Stimulated activated CD8-positive, alpha-beta memory T cell treated with anti-CD3 and anti-CD28 coated beads, Interleukin-7, amount 100 ng/mL, for 1 hour (primary cell): ENCODE results near the gene MGAT5B.

Source experiments
- DNase-seq, 2 donors: peaks; one replicate each; pipeline ENCODE4 v3.0.0-alpha.2; 2020; ENCODE audit warnings: low read depth in 2 of 2

Gene MGAT5B

GRCh38 chr17:76879691-76880090 is 11.5 kb downstream of the MGAT5B start:
- no peak for DNase-seq

GRCh38 chr17:76880268-76880667 is 12.1 kb downstream of the MGAT5B start:
- no peak for DNase-seq

DNA sequence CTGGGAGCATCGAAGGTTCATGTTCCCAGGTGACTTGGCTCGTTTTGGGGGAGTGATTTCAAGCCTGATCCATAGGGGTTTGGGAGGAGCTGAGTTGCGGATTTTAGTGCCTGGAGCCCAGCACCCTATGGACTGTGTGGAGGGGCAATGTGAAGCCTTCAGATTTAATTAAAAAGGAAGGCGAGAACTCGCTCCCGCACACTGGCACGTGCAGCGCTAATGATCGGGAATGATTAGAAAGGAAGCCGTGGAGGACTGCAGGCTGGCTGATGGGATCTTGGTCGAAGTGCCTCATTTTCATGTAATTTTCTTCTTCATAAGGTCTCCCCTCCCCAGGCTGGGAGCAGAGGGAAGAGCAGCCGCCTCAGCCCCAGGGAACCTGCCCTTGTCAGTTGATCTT is 12.8 kb downstream of the MGAT5B start:
- DNase-seq = no peak

DNA sequence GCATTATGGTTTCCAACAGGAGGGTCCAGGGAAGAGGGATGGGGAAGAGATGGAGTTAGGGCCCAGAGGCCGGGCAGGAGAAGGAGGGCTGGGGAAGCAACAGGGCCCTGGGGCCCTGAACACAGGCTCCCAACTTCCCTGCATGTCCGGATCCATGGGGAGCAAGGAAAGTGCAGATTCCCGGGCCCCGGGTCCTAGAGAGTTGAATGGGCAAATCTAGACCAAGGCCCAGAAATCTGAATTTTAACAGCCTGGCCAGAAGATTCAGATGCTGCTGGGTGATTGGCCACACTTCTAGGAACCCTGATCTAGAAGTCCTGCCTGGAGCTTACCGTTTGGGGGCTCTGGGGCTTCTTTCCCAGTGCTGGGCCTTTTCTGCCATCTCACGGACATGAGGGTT is 13.2 kb downstream of the MGAT5B start:
- DNase-seq = no peak

- DNase-seq = no peak
Measured at GRCh38 chr17:76881966-76882365, 13.8 kb downstream of the MGAT5B start.

DNA sequence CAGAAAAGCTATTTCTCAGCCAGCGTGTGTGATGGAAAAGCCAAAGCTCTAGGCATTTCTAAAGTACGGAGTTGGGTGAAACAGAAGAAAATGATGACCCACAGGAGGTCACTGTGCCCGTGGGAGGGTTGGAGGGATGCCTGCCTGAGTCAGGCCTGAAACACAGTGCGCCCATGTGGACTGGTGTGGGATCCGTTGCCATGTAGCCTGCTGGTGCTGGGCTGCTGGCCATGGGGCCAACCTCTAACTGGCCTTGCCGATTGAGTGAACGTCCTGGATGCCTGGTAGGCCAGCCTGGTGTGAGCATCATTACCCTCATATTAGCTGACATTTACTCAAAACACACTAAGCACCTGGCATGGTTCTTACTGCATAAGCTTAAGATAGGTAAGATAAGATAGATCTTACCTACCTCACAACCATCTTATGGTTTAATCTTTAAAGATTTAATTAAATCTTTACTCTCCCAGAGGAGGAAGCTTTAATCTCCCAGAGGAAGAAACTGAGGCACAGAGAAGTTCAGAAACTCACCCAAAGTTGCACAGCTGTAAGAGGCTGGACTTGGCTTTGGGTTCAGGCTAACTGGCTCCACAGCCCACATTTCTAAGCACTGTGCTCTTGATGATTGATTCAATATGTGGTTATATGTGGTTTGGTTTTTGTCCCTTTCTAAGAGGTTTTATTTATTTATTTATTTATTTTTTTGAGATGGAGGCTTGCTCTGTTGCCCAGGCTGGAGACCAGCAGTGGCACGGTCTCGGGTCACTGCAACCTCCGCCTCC is 15.7 kb downstream of the MGAT5B start:
- no peak for DNase-seq

- no peak for DNase-seq
Measured at GRCh38 chr17:76884995-76885893, 17.0 kb downstream of the MGAT5B start.

- no peak for DNase-seq
Measured at GRCh38 chr17:76885894-76886290, 17.7 kb downstream of the MGAT5B start.

- no peak for DNase-seq
Measured at GRCh38 chr17:76886395-76886794, 18.2 kb downstream of the MGAT5B start.

DNA sequence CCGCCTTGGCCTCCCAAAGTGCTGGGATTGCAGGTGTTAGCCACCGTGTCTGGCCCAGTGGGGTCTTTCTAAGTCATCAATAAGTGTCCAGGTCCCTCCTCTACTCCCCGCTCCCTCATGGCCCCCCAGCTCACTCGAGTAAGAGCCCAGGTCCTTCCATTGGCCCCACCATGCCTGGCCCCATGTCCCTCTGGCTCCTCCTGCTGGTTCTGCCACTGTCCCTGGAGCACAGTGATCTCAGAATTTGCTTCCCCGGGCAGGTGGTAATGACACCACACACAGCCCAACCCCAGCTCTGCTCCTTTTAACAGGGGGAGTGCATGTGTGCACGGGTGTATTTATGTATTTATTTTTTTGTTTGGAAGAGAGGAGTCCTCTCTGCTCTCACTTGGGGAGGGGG is 19.6 kb downstream of the MGAT5B start:
- DNase-seq = no peak

- DNase-seq = no peak
Measured at GRCh38 chr17:76888661-76889060, 20.5 kb downstream of the MGAT5B start.

GRCh38 chr17:76889323-76889722 is 21.1 kb downstream of the MGAT5B start:
- DNase-seq = no peak

DNA sequence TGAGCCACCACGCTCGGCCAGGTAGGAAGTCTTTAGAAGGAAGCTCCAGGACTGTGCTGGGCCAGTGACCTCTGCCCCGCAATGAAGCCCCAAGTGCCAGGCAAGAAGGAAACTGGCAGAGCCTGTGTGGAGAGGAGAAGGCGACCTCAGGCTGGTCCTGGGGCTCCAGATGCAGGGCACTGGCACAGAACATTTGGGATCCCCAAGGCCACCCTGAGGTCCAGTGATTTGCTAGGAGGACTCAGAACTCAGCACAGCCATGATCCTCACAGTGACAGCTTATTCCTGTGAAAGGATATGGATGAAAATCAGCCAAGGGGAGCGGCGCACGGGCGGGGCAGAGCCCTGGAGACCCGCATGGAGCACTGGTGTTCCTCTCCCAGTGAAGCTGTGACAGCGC is 24.1 kb downstream of the MGAT5B start:
- DNase-seq = no peak

DNA sequence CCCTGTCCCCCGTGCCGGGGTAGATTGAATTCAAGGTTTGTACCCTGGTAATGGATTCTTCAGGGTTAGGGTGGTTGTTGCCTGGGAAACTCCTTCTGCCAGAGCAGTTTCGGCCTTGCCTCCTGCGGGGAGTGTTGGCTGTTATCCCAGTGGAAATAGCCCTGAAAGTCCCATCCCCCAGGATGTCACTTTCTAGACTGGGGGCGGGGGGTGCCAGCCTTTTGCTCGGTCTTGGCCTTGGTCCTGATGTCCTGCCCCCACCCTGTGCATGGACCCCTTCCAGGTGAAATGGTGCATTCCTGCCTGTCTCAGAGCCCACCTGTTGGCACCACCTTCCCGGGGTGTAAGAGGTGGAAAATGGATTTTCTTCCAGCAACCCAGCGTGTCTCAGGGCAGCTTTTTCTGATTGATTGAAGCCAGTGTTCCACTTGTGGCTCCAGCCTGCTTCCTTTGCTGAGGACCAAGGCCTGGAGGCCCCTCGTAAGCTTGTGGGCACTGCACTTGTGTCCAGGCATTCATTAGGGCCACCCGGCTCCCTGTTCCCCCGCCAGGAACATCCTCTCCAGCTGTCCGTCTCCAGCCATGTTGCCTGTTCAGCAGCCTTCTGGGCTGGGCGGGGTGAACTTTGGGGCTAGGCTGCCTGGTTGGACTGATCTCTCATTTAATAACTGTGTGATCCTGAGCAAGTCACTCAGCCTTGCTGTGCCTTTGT is 25.6 kb downstream of the MGAT5B start:
- DNase-seq = no peak

GRCh38 chr17:76894842-76895241 is 26.6 kb downstream of the MGAT5B start:
- DNase-seq = no peak

- no peak for DNase-seq
Measured at GRCh38 chr17:76897023-76897422, 28.8 kb downstream of the MGAT5B start.

- DNase-seq = no peak
Measured at GRCh38 chr17:76899414-76899813, 31.2 kb downstream of the MGAT5B start.

- DNase-seq = no peak
Measured at GRCh38 chr17:76900723-76901122, 32.5 kb downstream of the MGAT5B start.

DNA sequence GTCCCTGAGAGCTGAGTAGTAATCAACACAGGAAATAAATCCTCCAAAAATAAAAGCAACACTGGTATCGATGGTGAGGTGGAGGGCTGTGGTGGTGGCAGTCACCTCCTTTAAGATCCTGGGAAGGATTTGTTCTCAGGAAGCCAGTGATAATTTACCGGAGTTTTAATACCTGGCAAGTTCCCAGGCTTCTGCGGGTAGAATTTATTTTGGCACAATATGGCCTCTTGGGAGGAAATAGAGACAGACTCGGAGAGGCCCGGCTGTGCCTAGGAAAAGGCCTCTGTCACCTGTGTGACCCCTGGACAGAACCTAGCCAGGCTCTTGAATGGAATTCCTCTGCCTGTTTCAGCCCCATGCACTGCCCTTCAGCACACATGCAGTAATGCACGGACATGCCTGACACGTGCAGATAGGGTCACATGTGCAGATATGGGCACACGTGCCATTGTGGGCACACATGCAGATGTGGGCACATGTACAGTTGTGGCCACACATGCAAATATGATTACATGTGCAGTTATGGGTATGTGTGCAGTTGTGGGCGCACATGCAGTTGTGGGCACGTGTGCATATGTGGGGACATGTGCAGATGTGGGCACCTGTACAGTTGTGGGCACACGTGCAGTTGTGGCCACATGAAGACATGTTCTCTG is 33.5 kb downstream of the MGAT5B start:
- DNase-seq = no peak

GRCh38 chr17:76902476-76902875 is 34.3 kb downstream of the MGAT5B start:
- DNase-seq = no peak

GRCh38 chr17:76903631-76904030 is 35.4 kb downstream of the MGAT5B start:
- no peak for DNase-seq

DNA sequence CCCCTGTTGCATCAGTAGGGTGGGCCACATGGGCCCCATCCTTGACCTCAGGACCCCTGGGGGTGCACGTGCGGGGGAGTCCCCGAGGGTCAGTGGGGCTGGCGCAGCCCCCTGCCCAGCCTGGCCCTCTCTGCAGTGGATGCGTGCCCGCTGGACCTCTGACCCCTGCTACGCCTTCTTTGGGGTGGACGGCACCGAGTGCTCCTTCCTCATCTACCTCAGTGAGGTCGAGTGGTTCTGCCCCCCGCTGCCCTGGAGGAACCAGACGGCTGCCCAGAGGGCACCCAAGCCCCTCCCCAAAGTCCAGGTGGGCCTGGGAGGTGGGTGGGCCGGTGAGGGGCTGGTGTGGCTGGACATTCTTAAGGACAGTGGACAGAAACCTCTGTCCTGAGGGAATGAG is 35.9 kb downstream of the MGAT5B start:
- DNase-seq = no peak
